ENCODE results near the gene ADAD2. TPM values are rescaled to one million over a fixed set of nuclear protein-coding genes. Genes with fewer than 3 reads are reported as not detected.

The ADAD2 gene
- total RNA-seq, 1 donor from 2014 or later: not detected

DNA sequence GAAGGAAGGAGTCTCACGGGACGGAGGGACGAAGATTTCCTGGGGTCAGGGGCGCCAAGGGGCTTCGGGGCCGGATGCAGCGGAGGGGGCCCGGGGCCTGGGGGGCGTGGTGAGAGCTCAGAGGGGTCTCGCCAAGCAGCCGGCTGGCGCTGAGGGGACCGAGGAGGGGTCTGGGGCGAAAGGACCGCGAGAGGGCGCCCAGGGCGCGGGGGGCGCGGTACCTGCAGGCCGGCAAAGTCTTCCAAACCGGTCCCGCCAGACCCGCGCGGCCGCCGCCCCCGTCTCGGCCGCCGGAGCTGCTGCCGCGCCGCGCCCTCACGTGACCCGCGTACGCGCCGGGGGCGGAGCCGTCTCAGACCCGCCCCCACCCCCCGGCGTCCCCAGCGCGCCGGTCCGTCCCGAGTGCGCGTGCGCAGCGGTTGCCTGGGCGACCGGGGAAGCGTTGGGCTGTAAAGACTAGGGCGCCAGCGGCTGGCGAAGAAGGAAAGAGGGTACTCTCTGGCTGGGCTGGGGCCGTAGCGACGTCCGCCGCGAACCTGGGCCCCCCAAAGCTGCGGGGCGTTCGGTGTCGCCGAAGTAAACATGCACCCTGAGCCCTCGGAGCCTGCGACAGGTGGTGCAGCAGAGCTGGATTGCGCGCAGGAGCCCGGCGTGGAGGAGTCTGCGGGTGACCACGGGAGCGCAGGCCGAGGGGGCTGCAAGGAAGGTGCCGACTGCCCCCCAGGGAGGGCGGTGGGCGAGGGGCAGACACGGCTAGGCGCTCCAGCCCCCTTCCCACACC, 45.9 kb upstream of the ADAD2 start, which contains the start of the genes DNAAF1 and HSDL1:
DNAAF1 (plus strand) TSS at position 450 of the 781 bp plus-strand sequence; CDS start at position 583, 133 bp downstream.
HSDL1 (minus strand) TSS at position 319 of the 781 bp plus-strand sequence. CDS start 13,856 bp downstream, outside the sequence.
- H3K4me1 Mint-ChIP-seq (ENCODE audit: low read depth, unreplicated experiment): peaks cover 5% of the 10 kb centered on the region
- peak within 1 kb of the TSS; percentile 89 for H3K27ac Mint-ChIP-seq (ENCODE audit: unreplicated experiment)
- TF ChIP-seq CTCF (IDR thresholded peaks at IDR 0.05; ENCODE audit: partially characterized antibody, unreplicated experiment): no peak
- H3K27me3 Mint-ChIP-seq (ENCODE audit: unreplicated experiment): peaks cover 5% of the 10 kb centered on the region
- no peaks in the 10 kb centered on the region for H3K36me3 Mint-ChIP-seq (ENCODE audit: unreplicated experiment)
- peak; percentile 97 for DNase-seq
- peaks cover 4% of the 10 kb centered on the region for H3K9me3 Mint-ChIP-seq (ENCODE audit: unreplicated experiment)
- H3K4me3 Mint-ChIP-seq (ENCODE audit: unreplicated experiment): peak within 1 kb of the TSS; percentile 96

DNA sequence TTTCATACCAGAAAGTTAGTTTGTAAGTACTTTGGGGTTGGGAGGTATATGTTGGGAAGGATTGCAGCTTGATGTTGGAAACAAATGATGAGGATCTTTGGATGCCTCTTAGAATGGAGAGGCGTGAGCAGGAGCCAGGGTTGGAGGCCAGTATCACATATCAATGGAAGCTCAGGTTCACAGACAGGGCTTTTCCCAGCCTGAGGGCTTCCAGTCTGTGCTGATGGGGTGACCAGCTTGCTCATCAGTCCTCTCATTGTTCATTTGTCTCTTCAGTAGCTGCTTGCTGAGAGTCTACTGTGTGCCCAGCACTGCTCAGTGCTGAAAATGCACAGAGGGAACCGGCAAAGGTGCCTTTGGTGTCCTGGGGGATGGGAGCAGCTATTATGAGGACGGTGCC, 40.0 kb upstream of the ADAD2 start:
- no peak for DNase-seq
- Mint-ChIP-seq H3K9me3 (ENCODE audit: unreplicated experiment) (no peaks in the 10 kb centered on the region), H3K4me1 (ENCODE audit: low read depth, unreplicated experiment) (peaks cover 4% of the 10 kb centered on the region), H3K27me3 (ENCODE audit: unreplicated experiment) (no peaks in the 10 kb centered on the region), H3K27ac (ENCODE audit: unreplicated experiment) (no peak overlapping the region), H3K36me3 (ENCODE audit: unreplicated experiment) (no peaks in the 10 kb centered on the region), H3K4me3 (ENCODE audit: unreplicated experiment) (no peak overlapping the region)
- no peak for TF ChIP-seq CTCF (IDR thresholded peaks at IDR 0.05; ENCODE audit: partially characterized antibody, unreplicated experiment)

GRCh38 chr16:84153660-84154214, 37.2 kb upstream of the ADAD2 start:
- no peak overlapping the region for H3K4me3 Mint-ChIP-seq (ENCODE audit: unreplicated experiment)
- H3K36me3 Mint-ChIP-seq (ENCODE audit: unreplicated experiment): no peaks in the 10 kb centered on the region
- no peaks in the 10 kb centered on the region for H3K27me3 Mint-ChIP-seq (ENCODE audit: unreplicated experiment)
- H3K27ac Mint-ChIP-seq (ENCODE audit: unreplicated experiment): no peak overlapping the region
- no peak for TF ChIP-seq CTCF (IDR thresholded peaks at IDR 0.05; ENCODE audit: partially characterized antibody, unreplicated experiment)
- H3K4me1 Mint-ChIP-seq (ENCODE audit: low read depth, unreplicated experiment): peaks cover 4% of the 10 kb centered on the region
- DNase-seq: no peak
- no peaks in the 10 kb centered on the region for H3K9me3 Mint-ChIP-seq (ENCODE audit: unreplicated experiment)

DNA sequence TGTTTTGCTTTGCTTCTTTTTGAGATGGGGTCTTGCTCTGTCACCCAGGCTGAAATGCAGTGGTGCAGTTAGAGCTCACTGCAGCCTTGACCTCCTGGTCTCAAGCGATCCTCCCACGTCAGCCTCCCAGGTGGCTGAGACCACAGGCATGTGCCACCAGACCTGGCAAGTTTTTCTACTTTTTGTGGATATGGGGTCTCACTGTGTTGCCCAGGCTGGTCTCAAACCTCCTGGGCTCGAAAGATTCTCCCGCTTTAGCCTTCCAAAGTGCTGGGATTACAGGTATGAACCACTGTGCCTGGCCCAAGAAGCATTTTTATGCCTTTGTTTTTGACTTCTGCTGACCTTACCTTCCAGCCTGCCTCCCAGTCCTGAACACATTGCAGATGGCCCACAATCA, 35.7 kb upstream of the ADAD2 start:
- no peak overlapping the region for H3K4me3 Mint-ChIP-seq (ENCODE audit: unreplicated experiment)
- no peak for DNase-seq
- no peaks in the 10 kb centered on the region for H3K27me3 Mint-ChIP-seq (ENCODE audit: unreplicated experiment)
- no peaks in the 10 kb centered on the region for H3K9me3 Mint-ChIP-seq (ENCODE audit: unreplicated experiment)
- no peak overlapping the region for H3K27ac Mint-ChIP-seq (ENCODE audit: unreplicated experiment)
- peaks cover 4% of the 10 kb centered on the region for H3K4me1 Mint-ChIP-seq (ENCODE audit: low read depth, unreplicated experiment)
- TF ChIP-seq CTCF (IDR thresholded peaks at IDR 0.05; ENCODE audit: partially characterized antibody, unreplicated experiment): no peak
- no peaks in the 10 kb centered on the region for H3K36me3 Mint-ChIP-seq (ENCODE audit: unreplicated experiment)

GRCh38 chr16:84155771-84156170, 35.2 kb upstream of the ADAD2 start:
- no peak for TF ChIP-seq CTCF (IDR thresholded peaks at IDR 0.05; ENCODE audit: partially characterized antibody, unreplicated experiment)
- H3K27ac Mint-ChIP-seq (ENCODE audit: unreplicated experiment): no peak overlapping the region

More at GRCh38 chr16:84155771-84156170, 35.2 kb upstream of the ADAD2 start:
- no peaks in the 10 kb centered on the region for H3K36me3 Mint-ChIP-seq (ENCODE audit: unreplicated experiment)
- no peaks in the 10 kb centered on the region for H3K9me3 Mint-ChIP-seq (ENCODE audit: unreplicated experiment)
- peaks cover 4% of the 10 kb centered on the region for H3K4me1 Mint-ChIP-seq (ENCODE audit: low read depth, unreplicated experiment)
- no peaks in the 10 kb centered on the region for H3K27me3 Mint-ChIP-seq (ENCODE audit: unreplicated experiment)
- no peak for DNase-seq
- no peak overlapping the region for H3K4me3 Mint-ChIP-seq (ENCODE audit: unreplicated experiment)

All from glutamatergic neuron (in vitro differentiated cells).